G401 (cell line): Measurements from ENCODE around the gene RFPL2. TPM values are rescaled to one million over a fixed set of nuclear protein-coding genes. Genes with fewer than 3 reads are reported as not detected.

Experiments used
- DNase-seq: peaks from one replicate; pipeline ENCODE4 v3.0.0-alpha.2; 2015; ENCODE audit warnings: low spot score
- in situ Hi-C: cut with HindIII; loops from 2 replicates; pipeline ENCODE4 v1.10.0; 2016; ENCODE audit warnings: low sequenced_read_pairs, mixed read lengths
- total RNA-seq: library from RNA; depleted of rRNA; stranded (reverse); fragments of >200 nt; shearing (Covaris generic); gene quantifications from 2 replicates; pipeline ENCODE4 v1.2.3, GENCODE V29; 2014; rRNA removed

Gene RFPL2
- 0.85 and 1.8 TPM in 2 replicates for total RNA-seq

DNA sequence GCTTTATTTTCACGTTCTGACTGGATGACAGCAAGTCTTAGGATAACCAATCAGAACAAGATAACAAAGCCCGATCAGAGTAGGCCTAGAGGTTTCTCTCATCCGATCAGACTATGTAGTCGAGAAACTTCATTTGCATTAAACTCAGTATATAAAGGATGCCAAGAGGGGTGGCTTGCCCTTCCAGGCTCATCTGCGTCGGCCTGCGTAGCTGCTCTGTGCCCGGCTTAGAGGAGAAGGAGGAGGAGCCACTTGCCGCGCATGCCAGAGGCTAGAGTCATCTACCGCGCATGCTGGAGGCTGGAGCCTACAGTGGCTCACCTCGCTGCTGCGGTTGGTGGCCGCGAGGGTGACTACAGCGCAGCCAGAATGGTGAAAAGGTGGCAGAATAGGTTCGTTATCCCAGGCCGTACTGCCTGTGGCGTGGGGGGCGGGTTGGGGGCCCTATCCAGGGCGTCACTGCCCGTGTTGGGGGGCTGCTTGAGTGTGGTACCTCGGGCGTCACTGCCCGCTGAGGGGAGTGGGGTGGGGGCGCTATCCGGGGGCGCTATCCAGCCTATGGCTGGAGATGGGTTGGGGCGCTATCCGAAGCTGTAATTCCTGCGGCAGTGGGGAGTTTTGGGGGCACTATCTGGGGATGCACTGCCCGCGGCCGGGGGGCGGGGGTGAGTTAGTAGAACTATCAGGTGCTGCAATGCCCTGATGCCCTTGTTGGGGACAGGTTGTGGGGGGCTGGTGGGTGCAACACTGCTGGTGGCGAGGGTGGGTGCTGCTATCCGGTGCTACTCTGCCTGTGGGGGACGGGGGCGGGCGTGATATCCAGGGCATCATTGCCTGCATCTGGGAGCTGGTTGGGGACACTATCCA is at the start of gene RFPL2:
RFPL2 (minus strand) TSS at position 218 of the 867 bp plus-strand sequence. CDS start 2,622 bp downstream, outside the sequence.
- DNase-seq: peak; percentile 75
- in situ Hi-C loops: no loop called here

DNA sequence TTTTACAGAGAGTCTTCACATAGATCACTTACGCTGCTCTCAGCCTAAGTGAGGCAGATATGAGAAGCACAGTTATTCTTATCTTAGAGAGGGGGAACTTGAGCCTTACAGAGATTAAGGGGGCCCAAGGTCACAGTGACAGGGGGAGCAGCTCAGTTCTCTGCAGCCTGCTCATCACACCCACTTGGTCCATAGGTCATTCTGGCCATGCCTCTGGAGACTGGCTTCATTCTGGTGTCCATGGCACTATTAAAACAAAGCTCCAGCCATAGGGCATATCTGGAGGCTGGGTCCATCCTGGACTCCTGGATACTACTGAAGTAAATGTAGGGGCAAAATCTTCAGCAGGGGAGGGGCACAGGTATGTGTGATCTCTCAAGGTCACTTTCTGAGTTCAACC is 44.4 kb upstream of the RFPL2 start:
- in situ Hi-C loops: no loop called here
- DNase-seq: no peak

GRCh38 chr22:32248276-32248675 is 43.4 kb upstream of the RFPL2 start:
- DNase-seq: no peak
- in situ Hi-C loops: no loop called here

DNA sequence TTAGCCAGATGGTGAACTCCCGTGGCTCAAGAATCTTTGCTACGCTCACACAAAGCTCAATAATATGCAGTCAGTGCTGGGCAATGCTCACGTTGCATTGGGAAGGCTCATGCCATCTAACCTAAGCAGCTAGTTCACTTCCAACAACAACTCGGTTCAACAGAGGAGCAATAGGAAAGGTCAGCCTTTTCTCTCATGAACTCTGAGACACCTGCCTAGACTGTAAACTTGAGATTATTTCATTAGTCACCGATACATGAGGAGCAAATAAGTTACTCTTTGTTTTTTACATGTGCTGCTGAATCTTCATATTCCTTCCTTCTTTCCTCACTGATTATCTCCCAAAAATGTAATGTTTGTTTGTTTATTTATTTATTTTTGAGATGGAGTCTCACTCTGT is 41.3 kb upstream of the RFPL2 start:
- in situ Hi-C loops: no loop called here
- DNase-seq: no peak

DNA sequence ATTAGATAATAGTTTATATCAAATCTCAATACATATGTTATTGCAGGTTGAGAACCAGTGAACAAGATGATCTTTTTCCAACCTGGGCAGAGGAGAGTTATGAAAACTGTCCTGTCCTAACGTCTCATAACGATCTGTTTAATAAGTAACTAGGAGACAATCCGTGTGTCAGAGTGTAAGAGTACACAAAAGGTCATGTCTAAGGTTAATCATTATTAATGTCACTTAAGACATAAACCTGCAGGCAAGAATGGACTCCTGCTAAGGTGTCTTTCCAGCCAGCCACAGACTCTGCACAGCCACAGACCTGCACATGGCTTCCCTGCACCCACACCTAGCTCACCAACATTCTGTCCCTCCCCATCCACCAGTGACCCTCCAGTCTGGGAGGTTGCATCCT is 40.2 kb upstream of the RFPL2 start:
- in situ Hi-C loops: no loop called here
- no peak for DNase-seq

GRCh38 chr22:32244547-32244946 is 39.7 kb upstream of the RFPL2 start:
- no peak for DNase-seq
- in situ Hi-C loops: no loop called here

DNA sequence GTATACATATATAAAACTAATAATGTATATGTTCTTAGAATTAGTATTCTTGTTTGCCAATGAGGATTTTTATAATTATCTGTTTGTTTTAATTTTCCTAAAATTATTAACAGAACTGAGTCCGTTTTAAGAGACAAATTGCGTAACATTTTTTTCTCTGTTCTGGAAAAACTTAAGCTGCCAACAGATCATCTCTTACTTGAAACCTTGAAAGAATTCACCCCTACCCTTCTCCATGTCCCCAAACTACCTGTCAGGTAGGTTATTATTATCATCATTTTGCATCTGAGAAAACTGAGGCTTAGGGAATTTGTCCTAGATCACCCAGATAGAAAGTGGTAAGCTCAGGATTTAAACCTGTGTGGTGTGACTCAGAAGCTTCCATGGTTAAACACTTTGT is 35.6 kb upstream of the RFPL2 start:
- no peak for DNase-seq
- in situ Hi-C loops: no loop called here

GRCh38 chr22:32237906-32238305 is 33.0 kb upstream of the RFPL2 start:
- no peak for DNase-seq
- in situ Hi-C loops: no loop called here

- peak; percentile 27 for DNase-seq
- in situ Hi-C loops: no loop called here
Measured at GRCh38 chr22:32236970-32237369, 32.1 kb upstream of the RFPL2 start.

GRCh38 chr22:32233091-32233490 is 28.2 kb upstream of the RFPL2 start:
- no peak for DNase-seq
- in situ Hi-C loops: no loop called here

GRCh38 chr22:32232191-32232830 is 27.4 kb upstream of the RFPL2 start:
- peak; percentile 3 for DNase-seq
- in situ Hi-C loops: no loop called here

- DNase-seq: no peak
- in situ Hi-C loops: no loop called here
Measured at GRCh38 chr22:32226326-32227104, 21.6 kb upstream of the RFPL2 start.

GRCh38 chr22:32222991-32223390 is 18.1 kb upstream of the RFPL2 start:
- in situ Hi-C loops: no loop called here
- DNase-seq: no peak

GRCh38 chr22:32219026-32219425 is 14.2 kb upstream of the RFPL2 start:
- no peak for DNase-seq
- in situ Hi-C loops: no loop called here

GRCh38 chr22:32218470-32218869 is 13.6 kb upstream of the RFPL2 start:
- DNase-seq: no peak
- in situ Hi-C loops: no loop called here

- in situ Hi-C loops: no loop called here
- DNase-seq: no peak
Measured at GRCh38 chr22:32217465-32217864, 12.6 kb upstream of the RFPL2 start.

- in situ Hi-C loops: no loop called here
- DNase-seq: no peak
Measured at GRCh38 chr22:32216911-32217310, 12.0 kb upstream of the RFPL2 start.

GRCh38 chr22:32211011-32211410 is 6.1 kb upstream of the RFPL2 start:
- DNase-seq: no peak
- in situ Hi-C loops: no loop called here

GRCh38 chr22:32208681-32209080 is 3.8 kb upstream of the RFPL2 start:
- in situ Hi-C loops: no loop called here
- DNase-seq: peak; percentile 24

- no peak for DNase-seq
- in situ Hi-C loops: no loop called here
Measured at GRCh38 chr22:32207971-32208480, 3.2 kb upstream of the RFPL2 start.
